Activated T-helper 2 cell treated with anti-CD3 and anti-CD28 coated beads, Interferon-gamma antibody, Interleukin-2, Interleukin-4, amounts not matched to agents 10 μg/mL and 5 μg/mL and 100 μg/mL, durations not matched to agents 14 hours and 24 hours and 36 hours (primary cell): ENCODE results near the gene GALNT10. TPM values are rescaled to one million over a fixed set of nuclear protein-coding genes. Genes with fewer than 3 reads are reported as not detected.

Source experiments
- DNase-seq: peaks from one replicate; pipeline ENCODE4 v3.0.0; 2021; ENCODE audit warnings: low spot score
- H3K27ac Mint-ChIP-seq: one replicate; pipeline ENCODE4 v1.8.0; 2021; ENCODE audit warnings: mixed read lengths
- H3K27me3 Mint-ChIP-seq: one replicate; pipeline ENCODE4 v1.8.0; 2021; ENCODE audit warnings: low read depth, mixed read lengths
- H3K36me3 Mint-ChIP-seq: one replicate; pipeline ENCODE4 v1.8.0; 2021; ENCODE audit warnings: low read depth, mixed read lengths
- H3K4me1 Mint-ChIP-seq: one replicate; pipeline ENCODE4 v1.8.0; 2021; ENCODE audit warnings: low read depth, mixed read lengths
- H3K4me3 Mint-ChIP-seq: one replicate; pipeline ENCODE4 v1.8.0; 2021; ENCODE audit warnings: low read depth, mild to moderate bottlenecking, moderate library complexity, mixed read lengths
- H3K9me3 Mint-ChIP-seq: one replicate; pipeline ENCODE4 v1.8.0; 2021; ENCODE audit warnings: mixed read lengths
- intact Hi-C: fragments of 100-400 bp; cut with micrococcal nuclease; formaldehyde crosslinking; loops from one replicate; pipeline ENCODE4 v1.15.1; 2023
- total RNA-seq: library from RNA; stranded (reverse); gene quantifications from 2 replicates; pipeline ENCODE4 v1.2.3, GENCODE V29; 2022

The GALNT10 gene
- total RNA-seq, 1 donor from 2014 or later = 35.5 TPM

DNA sequence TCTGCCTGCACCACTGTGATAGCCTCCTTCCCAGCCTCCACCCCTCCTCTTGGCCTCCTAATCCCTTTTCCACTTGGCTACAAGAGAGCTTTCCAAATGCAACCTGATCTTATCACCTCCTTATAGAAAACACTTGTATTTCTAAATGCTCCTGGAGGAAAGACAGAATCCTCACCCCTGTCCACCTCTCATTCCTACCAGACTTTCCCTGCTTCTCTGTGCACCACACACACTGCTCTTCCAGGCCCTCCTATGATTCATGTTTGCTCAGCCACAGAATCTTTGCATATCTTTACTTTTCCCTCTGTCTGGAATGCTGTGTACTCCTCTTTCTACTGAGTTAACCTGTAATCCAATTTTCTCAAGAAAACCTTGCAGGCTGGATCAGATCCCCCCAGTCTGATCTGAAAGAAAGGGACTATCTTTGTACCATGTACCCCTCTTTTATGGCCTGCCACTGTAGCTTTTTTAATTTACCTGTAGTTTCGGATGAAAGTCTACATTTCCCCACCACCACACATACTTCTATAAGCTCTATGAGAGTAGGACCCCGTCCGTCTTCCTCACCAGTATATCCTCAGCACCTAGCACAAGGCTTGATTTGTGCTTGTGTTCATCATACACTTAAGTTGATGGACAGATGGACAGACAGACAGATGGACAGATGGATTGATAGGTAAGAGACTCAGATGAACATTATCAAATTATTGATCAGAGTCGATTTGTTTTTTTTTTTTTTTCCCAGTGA lies 95.3 kb downstream of the GALNT10 start:
- no peaks in the 10 kb centered on the region for H3K36me3 Mint-ChIP-seq
- no peaks in the 10 kb centered on the region for H3K27me3 Mint-ChIP-seq
- no peak overlapping the region for H3K4me3 Mint-ChIP-seq
- no peaks in the 10 kb centered on the region for H3K9me3 Mint-ChIP-seq
- no peak overlapping the region for H3K27ac Mint-ChIP-seq
- intact Hi-C loops = no loop called here
- no peak for DNase-seq
- H3K4me1 Mint-ChIP-seq = peaks cover 3% of the 10 kb centered on the region

DNA sequence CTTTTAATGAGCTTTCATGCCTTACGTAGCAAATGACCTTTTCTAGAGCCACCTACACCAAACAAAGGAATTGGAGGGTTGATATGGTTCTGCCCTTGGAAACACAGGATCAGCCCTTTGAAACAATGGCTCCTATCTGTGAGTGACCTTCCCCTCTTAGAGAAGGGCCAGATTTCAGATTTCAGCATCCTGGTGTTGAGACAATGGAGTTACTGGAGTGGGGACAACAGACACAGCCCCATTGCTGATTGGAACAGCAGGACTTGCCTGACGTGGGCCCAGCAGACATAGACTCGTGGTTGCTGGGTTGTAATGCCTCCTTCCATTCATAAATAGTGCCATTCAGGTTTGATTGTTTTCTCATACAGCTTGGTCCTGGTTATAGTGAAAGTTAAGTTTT lies 96.0 kb downstream of the GALNT10 start:
- DNase-seq = no peak
- no peaks in the 10 kb centered on the region for H3K36me3 Mint-ChIP-seq
- H3K27ac Mint-ChIP-seq = no peak overlapping the region
- intact Hi-C loops = no loop called here
- H3K4me1 Mint-ChIP-seq = peaks cover 6% of the 10 kb centered on the region
- no peak overlapping the region for H3K4me3 Mint-ChIP-seq
- H3K9me3 Mint-ChIP-seq = no peaks in the 10 kb centered on the region
- H3K27me3 Mint-ChIP-seq = no peaks in the 10 kb centered on the region

DNA sequence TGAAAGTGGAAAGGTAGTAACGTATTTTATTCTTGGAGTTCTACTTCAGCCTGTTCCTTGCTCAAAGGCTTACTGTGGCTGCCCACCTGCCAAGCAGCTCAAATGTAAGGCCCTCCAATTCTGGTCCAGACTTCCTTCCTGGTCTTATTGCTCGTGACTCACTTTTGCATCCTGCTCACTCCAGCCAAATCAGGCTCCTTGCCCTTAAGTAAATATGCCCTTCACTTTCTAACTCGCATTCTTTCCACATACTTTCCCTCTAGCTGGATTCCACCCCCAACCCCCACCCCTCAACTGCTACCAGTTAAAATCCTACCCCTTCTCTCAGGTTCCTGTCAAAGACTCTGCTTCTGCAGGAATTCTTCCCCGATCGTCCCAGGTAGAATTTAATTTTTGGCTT lies 96.6 kb downstream of the GALNT10 start:
- Mint-ChIP-seq H3K4me1 (peaks cover 12% of the 10 kb centered on the region), H3K36me3 (no peaks in the 10 kb centered on the region), H3K27ac (no peak overlapping the region), H3K4me3 (no peak overlapping the region), H3K9me3 (no peaks in the 10 kb centered on the region), H3K27me3 (no peaks in the 10 kb centered on the region)
- no peak for DNase-seq
- intact Hi-C loops = no loop called here

DNA sequence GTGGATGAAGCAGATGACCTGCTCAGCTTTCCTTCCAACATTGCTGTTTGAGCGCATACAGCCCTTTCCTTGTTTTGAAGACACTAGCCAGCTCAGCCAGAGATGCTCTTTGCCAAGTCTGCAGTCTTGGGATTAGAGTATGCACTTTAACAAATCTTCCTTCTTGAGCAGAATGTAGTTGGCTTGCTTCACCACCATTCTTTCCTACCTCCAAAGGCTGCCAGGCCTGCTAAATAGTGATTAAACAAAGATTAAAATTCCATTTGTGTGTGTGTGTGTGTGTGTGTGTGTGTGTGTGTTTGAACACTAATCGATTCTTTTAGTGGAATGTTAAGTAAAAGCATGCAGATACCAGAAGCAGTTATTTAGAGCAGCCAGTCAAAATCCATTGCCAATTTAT lies 97.6 kb downstream of the GALNT10 start:
- peaks cover 12% of the 10 kb centered on the region for H3K4me1 Mint-ChIP-seq
- H3K36me3 Mint-ChIP-seq = no peaks in the 10 kb centered on the region
- H3K27me3 Mint-ChIP-seq = no peaks in the 10 kb centered on the region
- intact Hi-C loops = no loop called here
- no peak overlapping the region for H3K27ac Mint-ChIP-seq
- no peaks in the 10 kb centered on the region for H3K9me3 Mint-ChIP-seq
- no peak overlapping the region for H3K4me3 Mint-ChIP-seq
- no peak for DNase-seq

DNA sequence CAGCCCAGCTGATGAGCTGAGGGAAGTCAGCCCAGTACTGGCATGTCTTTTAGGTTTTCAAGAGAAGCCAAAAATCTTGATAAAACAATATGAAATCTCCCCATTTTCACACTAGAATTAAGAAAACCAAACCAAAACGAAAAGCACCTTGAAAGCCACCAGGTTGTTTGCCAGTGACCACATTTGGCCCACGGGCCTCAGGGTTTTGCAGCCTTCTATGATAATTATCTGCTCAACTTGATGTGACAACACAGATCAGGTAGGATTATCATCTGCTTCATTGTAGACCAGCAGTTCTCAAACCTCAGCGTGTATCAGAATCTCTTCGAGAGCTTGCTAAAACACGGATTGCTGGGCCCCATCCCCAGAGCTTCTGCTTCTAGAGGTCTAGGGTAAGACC lies 101.4 kb downstream of the GALNT10 start:
- no peak for DNase-seq
- intact Hi-C loops = no loop called here
- H3K36me3 Mint-ChIP-seq = peaks cover 5% of the 10 kb centered on the region
- H3K4me1 Mint-ChIP-seq = peaks cover 12% of the 10 kb centered on the region
- no peaks in the 10 kb centered on the region for H3K9me3 Mint-ChIP-seq
- H3K4me3 Mint-ChIP-seq = no peak overlapping the region
- H3K27me3 Mint-ChIP-seq = no peaks in the 10 kb centered on the region
- H3K27ac Mint-ChIP-seq = no peak overlapping the region

DNA sequence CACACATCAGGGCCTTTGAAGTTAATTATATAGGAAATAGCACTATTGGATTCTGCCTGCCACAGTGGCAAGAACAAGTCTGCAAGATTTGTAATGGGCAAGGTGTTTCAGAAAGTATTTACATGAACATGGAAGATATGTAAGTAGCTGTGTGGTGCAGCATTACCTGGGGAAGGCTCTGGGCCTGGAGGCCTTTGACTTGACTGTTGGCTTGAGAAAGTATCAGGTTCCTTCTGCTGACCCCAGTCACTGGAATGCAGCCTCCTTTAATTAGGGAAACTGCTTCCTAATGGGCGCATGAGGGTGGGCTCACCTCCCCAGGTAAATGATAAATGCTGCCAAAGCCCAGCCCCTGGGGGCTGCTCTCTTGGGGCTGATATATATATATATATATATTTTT lies 102.7 kb downstream of the GALNT10 start:
- DNase-seq = no peak
- Mint-ChIP-seq H3K4me1 (peaks cover 12% of the 10 kb centered on the region), H3K4me3 (no peak overlapping the region), H3K27me3 (no peaks in the 10 kb centered on the region), H3K27ac (no peak overlapping the region), H3K9me3 (no peaks in the 10 kb centered on the region), H3K36me3 (peaks cover 6% of the 10 kb centered on the region)
- intact Hi-C loops = no loop called here

DNA sequence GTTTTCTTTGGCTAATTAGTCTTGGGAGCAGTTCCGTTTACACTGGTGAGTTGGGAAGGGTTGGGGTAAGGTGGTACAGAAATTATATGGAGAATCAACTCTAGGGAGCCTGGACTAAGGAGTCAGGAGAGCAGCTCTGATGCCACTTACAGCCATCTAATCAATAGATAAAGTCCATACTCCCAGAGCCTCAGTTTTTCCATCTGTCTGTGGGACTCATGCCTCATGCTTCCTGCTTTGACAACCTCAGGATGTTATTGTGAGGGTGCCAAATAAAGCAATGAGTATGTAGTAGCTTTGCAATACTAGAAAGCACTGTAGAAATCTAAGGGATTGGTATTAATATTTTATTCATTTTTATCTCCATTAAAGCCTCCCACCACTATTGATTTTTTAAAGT lies 105.0 kb downstream of the GALNT10 start:
- intact Hi-C loops = no loop called here
- H3K4me1 Mint-ChIP-seq = peaks cover 12% of the 10 kb centered on the region
- no peak overlapping the region for H3K4me3 Mint-ChIP-seq
- DNase-seq = no peak
- no peaks in the 10 kb centered on the region for H3K9me3 Mint-ChIP-seq
- no peak overlapping the region for H3K27ac Mint-ChIP-seq
- no peaks in the 10 kb centered on the region for H3K27me3 Mint-ChIP-seq
- peaks cover 13% of the 10 kb centered on the region for H3K36me3 Mint-ChIP-seq

DNA sequence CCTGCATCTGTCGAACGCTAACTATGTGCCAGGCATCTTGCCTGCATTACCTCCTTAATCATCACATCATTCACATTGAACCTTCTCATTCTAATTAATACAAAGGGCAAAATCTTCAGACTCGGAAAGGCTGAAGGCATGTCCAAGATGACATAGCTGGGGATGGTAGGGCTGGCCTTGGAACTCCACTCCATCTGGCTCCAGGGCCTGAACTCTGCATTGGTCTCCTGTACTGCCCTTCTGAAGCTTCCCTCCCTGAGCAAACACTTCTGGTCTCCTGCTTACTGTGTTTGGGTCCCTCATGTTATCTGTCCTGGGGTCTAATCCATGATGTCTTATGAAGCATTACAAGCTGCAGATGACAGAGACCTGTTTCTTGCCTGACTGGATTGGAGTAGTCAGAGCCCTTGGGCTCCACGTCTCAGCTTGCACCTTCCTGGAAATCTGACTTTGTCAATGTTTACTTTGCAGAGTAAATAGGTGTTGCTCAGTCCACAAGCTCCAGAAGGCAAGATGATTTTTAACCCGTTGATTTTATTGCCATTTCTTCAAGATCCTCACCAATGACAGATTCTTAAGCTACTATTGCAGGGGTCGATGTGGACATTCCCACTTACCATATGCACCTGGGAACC lies 106.1 kb downstream of the GALNT10 start:
- no peaks in the 10 kb centered on the region for H3K27me3 Mint-ChIP-seq
- no peak overlapping the region for H3K4me3 Mint-ChIP-seq
- peaks cover 20% of the 10 kb centered on the region for H3K36me3 Mint-ChIP-seq
- H3K9me3 Mint-ChIP-seq = no peaks in the 10 kb centered on the region
- H3K4me1 Mint-ChIP-seq = peaks cover 8% of the 10 kb centered on the region
- no peak for DNase-seq
- intact Hi-C loops = no loop called here
- peak overlapping the region; percentile 28 for H3K27ac Mint-ChIP-seq

DNA sequence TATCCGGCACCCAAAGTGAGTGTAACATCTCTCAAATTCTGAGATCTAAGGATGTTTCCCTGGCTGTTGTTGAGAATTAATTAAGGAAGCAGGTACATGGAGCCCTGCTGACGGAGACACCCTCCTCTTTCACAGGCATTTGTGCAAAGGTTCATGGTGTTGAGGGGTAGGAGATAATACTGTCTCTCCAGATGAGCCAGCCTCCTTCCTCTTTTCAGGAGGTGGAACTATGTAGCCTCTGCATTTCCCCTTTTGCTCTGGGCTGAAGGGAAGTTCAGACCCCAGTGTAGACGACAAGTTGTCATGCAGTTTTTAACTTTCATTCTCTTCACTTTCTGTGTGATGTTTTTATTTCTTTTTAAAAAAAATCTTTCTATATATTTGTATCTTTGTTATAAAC lies 107.5 kb downstream of the GALNT10 start:
- intact Hi-C loops = no loop called here
- no peaks in the 10 kb centered on the region for H3K4me1 Mint-ChIP-seq
- no peak for DNase-seq
- H3K36me3 Mint-ChIP-seq = peaks cover 29% of the 10 kb centered on the region
- no peak overlapping the region for H3K27ac Mint-ChIP-seq
- H3K4me3 Mint-ChIP-seq = no peak overlapping the region
- H3K9me3 Mint-ChIP-seq = no peaks in the 10 kb centered on the region
- no peaks in the 10 kb centered on the region for H3K27me3 Mint-ChIP-seq

DNA sequence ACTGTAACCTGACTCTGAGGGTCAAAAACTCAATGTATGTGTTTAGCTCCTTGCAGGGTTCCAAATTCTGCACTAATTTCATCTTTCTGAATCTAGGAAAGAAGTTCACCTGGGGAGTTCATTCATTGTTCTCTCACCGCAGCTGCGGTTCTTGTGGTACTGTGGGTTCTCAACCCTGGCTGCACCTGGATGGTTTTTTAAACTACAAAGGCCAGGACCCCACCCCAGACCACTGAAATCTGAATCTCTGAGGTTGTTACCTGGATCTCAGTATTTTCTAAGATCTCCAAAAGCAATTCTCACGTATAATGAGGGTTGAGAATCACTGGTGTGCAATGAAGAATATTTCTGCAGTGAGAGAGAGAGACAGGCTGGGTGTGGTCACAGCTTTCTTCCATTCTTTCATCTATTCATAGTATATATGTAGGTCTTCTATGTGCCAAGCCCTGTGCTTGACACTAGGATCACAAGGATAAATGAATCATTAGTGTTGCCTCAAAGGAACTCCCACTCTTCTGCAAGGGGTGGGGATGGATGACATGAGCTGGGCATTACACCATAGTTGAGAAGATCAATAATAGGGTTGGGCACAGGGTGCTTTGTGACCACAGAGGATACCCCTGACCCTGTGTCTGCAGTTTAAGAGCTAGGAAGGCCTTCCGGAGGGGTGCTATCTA lies 109.8 kb downstream of the GALNT10 start:
- Mint-ChIP-seq H3K4me3 (no peak overlapping the region), H3K4me1 (no peaks in the 10 kb centered on the region), H3K27me3 (no peaks in the 10 kb centered on the region), H3K27ac (no peak overlapping the region), H3K36me3 (peaks cover 52% of the 10 kb centered on the region), H3K9me3 (peaks cover 17% of the 10 kb centered on the region)
- intact Hi-C loops = no loop called here
- DNase-seq = no peak

DNA sequence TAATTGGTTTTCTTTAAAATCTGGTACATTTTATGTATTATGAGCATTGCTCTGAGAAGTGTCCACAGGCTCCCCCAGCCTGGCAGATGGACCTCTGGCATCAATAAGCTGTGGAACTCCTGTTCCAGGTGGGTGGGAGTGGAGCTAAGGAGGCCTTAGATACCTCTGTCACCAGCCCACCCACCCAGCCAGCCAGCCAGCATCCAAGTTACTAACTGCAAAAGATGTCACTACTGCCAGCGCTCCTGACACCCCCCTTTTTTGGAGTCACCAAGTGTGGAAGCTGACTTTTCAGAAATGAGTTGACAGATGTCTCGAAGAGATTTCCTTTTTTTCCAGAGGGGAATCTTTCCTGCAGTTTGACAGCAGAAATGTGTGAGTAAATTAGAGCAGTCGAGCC lies 111.2 kb downstream of the GALNT10 start:
- H3K27me3 Mint-ChIP-seq = no peaks in the 10 kb centered on the region
- intact Hi-C loops = no loop called here
- H3K27ac Mint-ChIP-seq = no peak overlapping the region
- no peak overlapping the region for H3K4me3 Mint-ChIP-seq
- DNase-seq = no peak
- H3K4me1 Mint-ChIP-seq = peaks cover 2% of the 10 kb centered on the region
- H3K36me3 Mint-ChIP-seq = peaks cover 58% of the 10 kb centered on the region
- H3K9me3 Mint-ChIP-seq = peaks cover 18% of the 10 kb centered on the region

DNA sequence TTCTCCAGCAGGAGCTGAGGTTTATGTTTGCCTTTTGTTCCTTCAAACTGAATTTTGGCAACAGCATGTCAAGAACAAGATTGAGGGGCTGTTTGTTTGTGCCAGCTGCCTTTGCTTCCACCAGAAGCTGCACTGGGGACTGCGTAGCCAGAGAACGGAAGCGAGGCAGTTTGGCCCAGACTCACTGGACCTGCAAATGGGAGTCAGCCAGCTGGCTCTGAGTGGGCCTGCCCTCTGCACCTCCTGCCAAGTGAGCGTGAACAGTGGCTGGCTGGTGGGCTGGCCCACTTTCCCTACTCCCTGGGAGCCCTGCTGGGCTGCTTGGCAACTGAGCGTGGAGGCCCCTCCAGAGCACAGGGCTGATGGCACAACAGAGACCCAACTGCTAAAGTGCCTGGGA lies 111.6 kb downstream of the GALNT10 start:
- Mint-ChIP-seq H3K9me3 (peaks cover 18% of the 10 kb centered on the region), H3K4me1 (peaks cover 2% of the 10 kb centered on the region)
- intact Hi-C loops = no loop called here

DNA sequence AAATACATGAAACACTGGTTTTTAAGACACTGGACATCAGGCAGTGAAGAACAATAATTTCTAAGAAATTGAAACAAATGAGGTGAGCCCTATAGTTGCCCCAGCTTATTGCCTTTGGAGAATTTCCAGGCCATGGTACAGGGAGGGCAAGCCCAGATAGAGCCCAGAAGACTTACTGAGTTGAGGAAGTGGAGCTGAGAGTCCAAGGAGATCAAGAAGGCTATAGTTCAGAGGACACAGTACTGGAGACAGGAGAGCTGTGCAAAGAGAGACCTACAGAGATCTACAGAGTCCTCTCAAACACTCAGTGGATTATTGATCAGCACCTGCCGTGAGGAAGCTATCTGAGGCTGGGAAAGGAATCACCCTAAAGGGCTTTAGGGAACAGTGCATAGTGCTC lies 112.6 kb downstream of the GALNT10 start:
- no peak overlapping the region for H3K4me3 Mint-ChIP-seq
- H3K9me3 Mint-ChIP-seq = peaks cover 18% of the 10 kb centered on the region
- no peak for DNase-seq
- H3K4me1 Mint-ChIP-seq = peaks cover 2% of the 10 kb centered on the region
- H3K27ac Mint-ChIP-seq = no peak overlapping the region
- H3K27me3 Mint-ChIP-seq = no peaks in the 10 kb centered on the region
- peaks cover 57% of the 10 kb centered on the region for H3K36me3 Mint-ChIP-seq
- intact Hi-C loops = no loop called here

More for the DNA sequence above, 111.6 kb downstream of the GALNT10 start:
- H3K4me3 Mint-ChIP-seq = no peak overlapping the region
- peaks cover 57% of the 10 kb centered on the region for H3K36me3 Mint-ChIP-seq
- H3K27me3 Mint-ChIP-seq = no peaks in the 10 kb centered on the region
- H3K27ac Mint-ChIP-seq = no peak overlapping the region
- DNase-seq = no peak
